Measurements from ENCODE around the gene SMYD3. TPM values are rescaled to one million over a fixed set of nuclear protein-coding genes. Genes with fewer than 3 reads are reported as not detected.

The SMYD3 gene
- polyA plus RNA-seq, 2 of the 4 experiments (the other 2 are of a cell fraction), result 18.2 to 35.2 TPM

GRCh38 chr1:245939756-245940345 is 567.2 kb downstream of the SMYD3 start:
- no peak for FAIRE-seq
- Histone ChIP-seq H3K4me1 (no peaks in the 10 kb centered on the region), H3K9me3 (0 out of 3 replicates have a peak, but pooled peaks cover 1% of the 10 kb centered on the region), H3K27ac (no peak overlapping the region), H3K4me3 (no peak overlapping the region), H3K4me2 (no peak overlapping the region)
- ChIA-PET CTCF (no interaction called here), POLR2A (no interaction called here)
- no peak for DNase-seq (ENCODE audit: low read depth in 1 of 2, low spot score in 1 of 2)
- 72% methylated on average over 7 of the region's 8 CpGs for WGBS (ENCODE audit: missing lambda C conversion rate)
- no peak for ATAC-seq
- TF ChIP-seq EHF (CRISPR knock-in tag; IDR thresholded peaks at IDR 0.05), result no peak
- TF ChIP-seq RCOR1 (IDR thresholded peaks at IDR 0.05; ENCODE audit: low read depth, low read length), result no peak
- TF ChIP-seq HDAC2 (IDR thresholded peaks at IDR 0.05), result no peak
- no peak for TF ChIP-seq SREBF2 (IDR thresholded peaks at IDR 0.05)
- no peak for TF ChIP-seq FOXS1 (CRISPR knock-in tag; IDR thresholded peaks at IDR 0.05)
- TF ChIP-seq KDM5A (IDR thresholded peaks at IDR 0.05), result no peak
- no peak for TF ChIP-seq MAFK (IDR thresholded peaks at IDR 0.05; ENCODE audit: partially characterized antibody)
- TF ChIP-seq CHD4 (IDR thresholded peaks at IDR 0.05; ENCODE audit: borderline replicate concordance), result no peak
- no peak for TF ChIP-seq ZC3H11A (IDR thresholded peaks at IDR 0.05)
- no peak for TF ChIP-seq NPAS2 (CRISPR knock-in tag; IDR thresholded peaks at IDR 0.05; ENCODE audit: borderline replicate concordance)
- TF ChIP-seq KDM1A (IDR thresholded peaks at IDR 0.05; ENCODE audit: low read depth), result no peak
- TF ChIP-seq, protein P1, sequence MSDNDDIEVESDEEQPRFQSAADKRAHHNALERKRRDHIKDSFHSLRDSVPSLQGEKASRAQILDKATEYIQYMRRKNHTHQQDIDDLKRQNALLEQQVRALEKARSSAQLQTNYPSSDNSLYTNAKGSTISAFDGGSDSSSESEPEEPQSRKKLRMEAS (IDR thresholded peaks at IDR 0.05), result no peak
- TF ChIP-seq JUNB (IDR thresholded peaks at IDR 0.05), result no peak
- no peak for TF ChIP-seq EHMT2 (IDR thresholded peaks at IDR 0.05; ENCODE audit: low read depth)
- TF ChIP-seq HOXB5 (CRISPR knock-in tag; IDR thresholded peaks at IDR 0.05), result no peak
- no peak for TF ChIP-seq HMGXB4 (CRISPR knock-in tag; IDR thresholded peaks at IDR 0.05; ENCODE audit: borderline replicate concordance)
- no peak for TF ChIP-seq HEYL (CRISPR knock-in tag; IDR thresholded peaks at IDR 0.05)
- no peak for TF ChIP-seq CHD2 (IDR thresholded peaks at IDR 0.05; ENCODE audit: low read length, partially characterized antibody)
- no peak for TF ChIP-seq EP300 (IDR thresholded peaks at IDR 0.05)
- TF ChIP-seq FOSL2 (IDR thresholded peaks at IDR 0.05), result no peak
- no peak for TF ChIP-seq FOSL2 (CRISPR knock-in tag; IDR thresholded peaks at IDR 0.05)

DNA sequence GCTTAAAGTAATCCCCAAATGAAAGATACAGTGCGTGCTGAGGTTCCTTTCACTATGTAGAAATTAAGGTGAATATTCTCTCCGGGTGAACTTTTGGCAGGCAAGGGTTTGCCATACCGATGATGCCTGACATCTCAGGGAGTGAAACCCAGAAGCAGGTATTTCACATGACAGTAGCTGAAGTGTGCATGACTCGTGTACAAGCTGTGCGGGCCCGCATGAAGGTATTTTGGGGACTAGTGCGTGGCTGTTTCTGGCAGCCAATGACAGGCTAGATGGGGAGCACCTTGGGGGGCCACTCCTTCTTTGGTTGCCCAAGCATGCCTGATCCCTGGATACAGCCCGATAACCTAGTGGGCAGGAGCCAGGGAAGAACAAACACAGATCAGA is 569.0 kb downstream of the SMYD3 start:
- Histone ChIP-seq H3K4me3 (no peak overlapping the region), H3K4me1 (no peaks in the 10 kb centered on the region), H3K27ac (no peak overlapping the region), H3K9me3 (no peaks in the 10 kb centered on the region), H3K4me2 (no peak overlapping the region)
- DNase-seq (ENCODE audit: low read depth in 1 of 2, low spot score in 1 of 2), result no peak
- ChIA-PET POLR2A (no interaction called here), CTCF (no interaction called here)
- no peak for ATAC-seq
- FAIRE-seq, result no peak
- 91% methylated on average over 8 of the region's 8 CpGs for WGBS (ENCODE audit: missing lambda C conversion rate)
- TF ChIP-seq RNF2 (IDR thresholded peaks at IDR 0.05; ENCODE audit: borderline replicate concordance, low read depth) (no peak), FOXS1 (CRISPR knock-in tag; IDR thresholded peaks at IDR 0.05) (no peak), NPAS2 (CRISPR knock-in tag; IDR thresholded peaks at IDR 0.05; ENCODE audit: borderline replicate concordance) (no peak), SMC3 (IDR thresholded peaks at IDR 0.05) (no peak), JUN (IDR thresholded peaks at IDR 0.05) (no peak), ZC3H11A (IDR thresholded peaks at IDR 0.05) (no peak)

GRCh38 chr1:245937316-245938045 is 569.6 kb downstream of the SMYD3 start:
- Histone ChIP-seq H3K4me1 (no peaks in the 10 kb centered on the region), H3K9me3 (no peaks in the 10 kb centered on the region), H3K4me2 (no peak overlapping the region), H3K4me3 (no peak overlapping the region), H3K27ac (no peak overlapping the region)
- DNase-seq (ENCODE audit: low read depth in 1 of 2, low spot score in 1 of 2), result no peak
- FAIRE-seq, result no peak
- POLR2A ChIA-PET, result no interaction called here
- no peak for TF ChIP-seq EHMT2 (IDR thresholded peaks at IDR 0.05; ENCODE audit: low read depth)
- no peak for TF ChIP-seq MAFK (IDR thresholded peaks at IDR 0.05; ENCODE audit: partially characterized antibody)
- TF ChIP-seq HOXA7 (CRISPR knock-in tag; IDR thresholded peaks at IDR 0.05), result no peak
- TF ChIP-seq, protein P2, sequence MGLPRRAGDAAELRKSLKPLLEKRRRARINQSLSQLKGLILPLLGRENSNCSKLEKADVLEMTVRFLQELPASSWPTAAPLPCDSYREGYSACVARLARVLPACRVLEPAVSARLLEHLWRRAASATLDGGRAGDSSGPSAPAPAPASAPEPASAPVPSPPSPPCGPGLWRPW (IDR thresholded peaks at IDR 0.05), result no peak
- CTCF ChIA-PET, result no interaction called here
- no peak for ATAC-seq
- 82% methylated on average over 8 of the region's 8 CpGs for WGBS (ENCODE audit: missing lambda C conversion rate)
